GM18858 (cell line): Measurements from ENCODE around the gene RGS7.
"Not testable (repeated sequence)": the region's sequence is repeated elsewhere in the genome, so short reads cannot be mapped to it uniquely, and the experiment has no call there.

Experiments
- ATAC-seq: cut with Tn5 transposase; IDR thresholded peaks from one replicate; pipeline ENCODE4 v1.9.1; 2021; ENCODE audit not compliant: unreplicated experiment

RGS7 gene

GRCh38 chr1:241215683-241216082 lies 141.3 kb downstream of the RGS7 start:
- ATAC-seq, result no peak

- no peak for ATAC-seq
These were observed 141.8 kb downstream of the RGS7 start for GRCh38 chr1:241215203-241215602.

- ATAC-seq, result no peak
These were observed 143.9 kb downstream of the RGS7 start for GRCh38 chr1:241213139-241213538.

GRCh38 chr1:241212628-241213027 lies 144.4 kb downstream of the RGS7 start:
- ATAC-seq, result no peak

GRCh38 chr1:241208910-241209379 lies 148.1 kb downstream of the RGS7 start:
- ATAC-seq, result no peak

GRCh38 chr1:241203817-241204216 lies 153.2 kb downstream of the RGS7 start:
- ATAC-seq, result no peak

- no peak for ATAC-seq
These were observed 154.6 kb downstream of the RGS7 start for GRCh38 chr1:241202401-241202800.

GRCh38 chr1:241186716-241187115 lies 170.3 kb downstream of the RGS7 start:
- ATAC-seq, result no peak

- no peak for ATAC-seq
These were observed 175.0 kb downstream of the RGS7 start for GRCh38 chr1:241181971-241182370.

GRCh38 chr1:241181471-241181870 lies 175.5 kb downstream of the RGS7 start:
- no peak for ATAC-seq

GRCh38 chr1:241180569-241180968 lies 176.4 kb downstream of the RGS7 start:
- ATAC-seq, result no peak

- no peak for ATAC-seq
These were observed 179.3 kb downstream of the RGS7 start for GRCh38 chr1:241177660-241178059.

GRCh38 chr1:241172486-241172885 lies 184.5 kb downstream of the RGS7 start:
- ATAC-seq, result no peak

GRCh38 chr1:241171991-241172390 lies 185.0 kb downstream of the RGS7 start:
- no peak for ATAC-seq

GRCh38 chr1:241167121-241167630 lies 189.8 kb downstream of the RGS7 start:
- ATAC-seq, result no peak

GRCh38 chr1:241166625-241167024 lies 190.4 kb downstream of the RGS7 start:
- no peak for ATAC-seq

GRCh38 chr1:241165256-241165655 lies 191.7 kb downstream of the RGS7 start:
- not testable (repeated sequence) for ATAC-seq

GRCh38 chr1:241163363-241163762 lies 193.6 kb downstream of the RGS7 start:
- ATAC-seq, result no peak

- no peak for ATAC-seq
These were observed 195.8 kb downstream of the RGS7 start for GRCh38 chr1:241161188-241161689.

GRCh38 chr1:241157435-241157834 lies 199.6 kb downstream of the RGS7 start:
- no peak for ATAC-seq

- no peak for ATAC-seq
These were observed 200.6 kb downstream of the RGS7 start for GRCh38 chr1:241156231-241156965.

GRCh38 chr1:241145881-241146280 lies 211.1 kb downstream of the RGS7 start:
- no peak for ATAC-seq
